GM20000 (cell line): ENCODE data around the gene RAPGEF4.

Experiments used
- DNase-seq: peaks from one replicate; pipeline ENCODE4 v3.0.0; 2012; ENCODE audit warnings: low spot score
- CTCF ChIP-seq: IDR thresholded peaks from 2 replicates; pipeline ENCODE4 v1.5.1; 2012; ENCODE audit warnings: mild to moderate bottlenecking, control low read depth; ENCODE audit errors: extremely low read depth, missing control alignments

Gene RAPGEF4

GRCh38 chr2:172937884-172938712 lies 202.5 kb downstream of the RAPGEF4 start:
- TF ChIP-seq CTCF, result no peak
- no peak for DNase-seq

- DNase-seq, result no peak
- TF ChIP-seq CTCF, result no peak
Observed at GRCh38 chr2:172938713-172939375, 203.2 kb downstream of the RAPGEF4 start.

- TF ChIP-seq CTCF, result no peak
- no peak for DNase-seq
Observed at GRCh38 chr2:172943539-172943938, 207.9 kb downstream of the RAPGEF4 start.

GRCh38 chr2:172944022-172944793 lies 208.6 kb downstream of the RAPGEF4 start:
- no peak for TF ChIP-seq CTCF
- DNase-seq, result no peak

GRCh38 chr2:172944794-172945509 lies 209.3 kb downstream of the RAPGEF4 start:
- no peak for TF ChIP-seq CTCF
- no peak for DNase-seq

- no peak for TF ChIP-seq CTCF
Observed at GRCh38 chr2:172945510-172945850, 209.8 kb downstream of the RAPGEF4 start.

More at GRCh38 chr2:172945510-172945850, 209.8 kb downstream of the RAPGEF4 start:
- no peak for DNase-seq
